ENCODE data around the gene KCNJ3. TPM values are rescaled to one million over a fixed set of nuclear protein-coding genes. Genes with fewer than 3 reads are reported as not detected.

Gene KCNJ3
- total RNA-seq, 3 donors from 2014 or later, result 0.29 to 0.54 (median 0.38) TPM

GRCh38 chr2:154673694-154674093 lies 24.8 kb upstream of the KCNJ3 start:
- Histone ChIP-seq H3K4me3 (no peak overlapping the region), H3K36me3 (ENCODE audit: low read depth) (no peaks in the 10 kb centered on the region), H3K9me3 (no peaks in the 10 kb centered on the region), H3K4me1 (ENCODE audit: low read depth) (no peaks in the 10 kb centered on the region)
- ATAC-seq, result no peak
- intact Hi-C loops (cut with DNase I, micrococcal nuclease), result no loop called here
- TF ChIP-seq, protein P1, sequence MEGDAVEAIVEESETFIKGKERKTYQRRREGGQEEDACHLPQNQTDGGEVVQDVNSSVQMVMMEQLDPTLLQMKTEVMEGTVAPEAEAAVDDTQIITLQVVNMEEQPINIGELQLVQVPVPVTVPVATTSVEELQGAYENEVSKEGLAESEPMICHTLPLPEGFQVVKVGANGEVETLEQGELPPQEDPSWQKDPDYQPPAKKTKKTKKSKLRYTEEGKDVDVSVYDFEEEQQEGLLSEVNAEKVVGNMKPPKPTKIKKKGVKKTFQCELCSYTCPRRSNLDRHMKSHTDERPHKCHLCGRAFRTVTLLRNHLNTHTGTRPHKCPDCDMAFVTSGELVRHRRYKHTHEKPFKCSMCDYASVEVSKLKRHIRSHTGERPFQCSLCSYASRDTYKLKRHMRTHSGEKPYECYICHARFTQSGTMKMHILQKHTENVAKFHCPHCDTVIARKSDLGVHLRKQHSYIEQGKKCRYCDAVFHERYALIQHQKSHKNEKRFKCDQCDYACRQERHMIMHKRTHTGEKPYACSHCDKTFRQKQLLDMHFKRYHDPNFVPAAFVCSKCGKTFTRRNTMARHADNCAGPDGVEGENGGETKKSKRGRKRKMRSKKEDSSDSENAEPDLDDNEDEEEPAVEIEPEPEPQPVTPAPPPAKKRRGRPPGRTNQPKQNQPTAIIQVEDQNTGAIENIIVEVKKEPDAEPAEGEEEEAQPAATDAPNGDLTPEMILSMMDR (IDR thresholded peaks at IDR 0.05), result no peak
- no peak for DNase-seq

DNA sequence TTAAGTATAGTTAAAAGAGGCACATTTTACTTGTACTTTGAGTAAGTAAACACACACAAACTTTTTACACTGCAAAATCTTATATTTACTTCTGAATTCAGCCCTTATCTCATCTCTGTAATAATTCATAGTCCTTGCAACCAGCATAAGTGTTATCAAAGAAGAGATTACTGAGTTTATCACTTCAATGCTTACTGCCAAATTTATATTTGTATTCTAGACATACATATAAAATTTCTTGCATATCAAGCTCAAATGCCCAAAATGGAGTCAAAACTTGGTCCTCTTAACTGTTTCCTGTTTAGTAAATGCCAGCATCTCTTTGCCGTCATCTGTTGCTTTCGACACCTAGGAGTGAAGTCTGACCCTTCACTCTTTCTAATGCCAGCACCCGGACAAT lies 21.1 kb upstream of the KCNJ3 start:
- TF ChIP-seq, protein P1 (IDR thresholded peaks at IDR 0.05), result no peak
- no peak for DNase-seq
- intact Hi-C loops (cut with DNase I, micrococcal nuclease), result no loop called here
- H3K9me3 ChIP-seq, result no peaks in the 10 kb centered on the region
- no peaks in the 10 kb centered on the region for H3K4me1 ChIP-seq (ENCODE audit: low read depth)
- ATAC-seq, result no peak
- H3K4me3 ChIP-seq, result no peak overlapping the region
- H3K36me3 ChIP-seq (ENCODE audit: low read depth), result no peaks in the 10 kb centered on the region

DNA sequence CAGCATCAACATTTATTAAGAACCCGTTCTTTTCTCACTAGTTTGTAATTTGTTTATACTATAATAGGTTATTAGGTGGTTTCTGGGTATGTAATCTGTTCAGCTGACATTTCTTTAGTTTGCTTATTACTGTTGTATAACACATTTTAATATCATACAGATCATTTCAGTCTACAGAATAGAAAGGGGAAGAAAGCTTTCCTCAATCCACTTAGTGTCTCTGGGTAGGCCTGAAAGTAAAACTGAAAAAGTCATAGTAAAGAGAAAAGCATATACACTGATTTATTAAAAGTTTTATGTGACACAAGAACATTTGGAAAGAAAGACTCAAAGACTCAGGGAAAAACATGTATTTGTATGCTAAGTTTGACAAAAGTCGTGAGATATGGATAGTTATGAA lies 16.8 kb upstream of the KCNJ3 start:
- H3K36me3 ChIP-seq (ENCODE audit: low read depth), result no peaks in the 10 kb centered on the region
- DNase-seq (no peak), ATAC-seq (no peak)
- TF ChIP-seq, protein P1 (IDR thresholded peaks at IDR 0.05), result no peak
- no peaks in the 10 kb centered on the region for H3K4me1 ChIP-seq (ENCODE audit: low read depth)
- H3K4me3 ChIP-seq, result no peak overlapping the region
- intact Hi-C loops (cut with DNase I, micrococcal nuclease), result no loop called here
- H3K9me3 ChIP-seq, result no peaks in the 10 kb centered on the region

DNA sequence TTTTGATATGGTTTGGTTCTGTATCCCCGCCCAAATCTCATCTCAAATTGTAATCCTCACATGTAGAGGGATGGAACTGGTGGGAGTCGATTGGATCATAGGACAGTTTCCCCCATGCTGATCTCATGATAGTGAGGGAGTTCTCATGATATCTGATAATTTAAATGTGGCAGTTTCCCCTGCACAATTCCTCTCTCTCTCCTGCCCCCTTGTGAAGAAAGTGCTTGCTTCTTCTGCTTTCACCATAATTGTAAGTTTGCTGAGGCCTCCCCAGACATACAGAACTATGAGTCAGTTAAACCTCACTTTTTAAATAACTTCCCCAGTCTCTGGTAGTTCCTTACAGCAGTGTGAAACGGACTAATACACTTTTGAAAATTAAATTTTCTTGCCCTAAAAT lies 12.3 kb upstream of the KCNJ3 start:
- intact Hi-C loops (cut with DNase I, micrococcal nuclease), result no loop called here
- TF ChIP-seq, protein P1 (IDR thresholded peaks at IDR 0.05), result no peak
- DNase-seq, result no peak
- ATAC-seq, result no peak
- Histone ChIP-seq H3K9me3 (no peaks in the 10 kb centered on the region), H3K4me3 (no peak overlapping the region), H3K4me1 (ENCODE audit: low read depth) (no peaks in the 10 kb centered on the region), H3K36me3 (ENCODE audit: low read depth) (no peaks in the 10 kb centered on the region)

- no peak for ATAC-seq
- TF ChIP-seq, protein P1 (IDR thresholded peaks at IDR 0.05), result no peak
These were observed 10.1 kb upstream of the KCNJ3 start for GRCh38 chr2:154688373-154688772.

GRCh38 chr2:154689158-154689557 lies 9.3 kb upstream of the KCNJ3 start:
- intact Hi-C loops (cut with DNase I, micrococcal nuclease), result no loop called here
- DNase-seq (no peak), ATAC-seq (no peak)
- TF ChIP-seq, protein P1 (IDR thresholded peaks at IDR 0.05), result no peak
- Histone ChIP-seq H3K4me1 (ENCODE audit: low read depth) (no peaks in the 10 kb centered on the region), H3K4me3 (no peak overlapping the region), H3K36me3 (ENCODE audit: low read depth) (no peaks in the 10 kb centered on the region), H3K9me3 (no peaks in the 10 kb centered on the region)

More at GRCh38 chr2:154688373-154688772, 10.1 kb upstream of the KCNJ3 start:
- intact Hi-C loops (cut with DNase I, micrococcal nuclease), result no loop called here
- no peak overlapping the region for H3K4me3 ChIP-seq
- H3K4me1 ChIP-seq (ENCODE audit: low read depth), result no peaks in the 10 kb centered on the region
- no peak for DNase-seq
- no peaks in the 10 kb centered on the region for H3K36me3 ChIP-seq (ENCODE audit: low read depth)
- H3K9me3 ChIP-seq, result no peaks in the 10 kb centered on the region

Measured in mucosa of descending colon (tissue), 3 donors.